ENCODE data around the gene LDLRAD4.

LDLRAD4 gene

DNA sequence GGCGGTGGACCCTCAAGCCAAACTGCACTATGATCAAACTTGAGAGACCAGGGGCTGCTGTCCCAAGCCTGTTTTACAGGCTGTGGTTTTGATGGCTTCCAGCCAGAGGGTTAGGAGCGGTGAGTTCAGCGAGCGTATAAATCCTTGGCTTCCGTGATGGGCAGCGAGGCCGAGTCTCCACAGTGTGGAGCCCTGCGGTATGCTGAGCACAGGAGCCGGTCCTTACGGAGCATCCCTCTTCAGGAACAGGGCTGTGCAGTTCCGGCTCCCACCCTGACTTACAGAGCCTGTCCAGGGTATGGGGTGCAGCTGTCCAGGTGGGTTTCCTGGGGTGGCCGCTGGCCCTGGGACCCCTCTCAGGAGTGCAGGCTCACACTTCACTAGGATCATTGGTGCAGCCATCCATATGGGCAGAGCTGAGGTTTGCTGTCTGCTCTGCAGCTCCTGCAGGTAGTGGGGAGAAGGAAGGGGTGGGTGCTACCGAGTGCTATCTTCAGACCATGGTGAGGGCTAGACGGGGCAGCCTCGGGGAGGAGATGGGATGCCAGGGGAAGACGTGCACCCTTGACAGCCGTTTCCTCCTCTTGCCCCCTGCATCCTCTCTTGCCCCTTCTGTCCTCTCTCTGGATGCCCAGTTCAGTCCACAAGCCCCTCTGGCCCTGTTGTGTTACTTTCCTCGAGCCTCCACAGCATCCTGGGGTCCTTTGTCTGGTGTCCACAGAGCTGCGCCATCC is 403.5 kb downstream of the LDLRAD4 start:
- Histone ChIP-seq H4K20me1 (ENCODE audit: insufficient read depth, low read length) (peaks cover 89% of the 10 kb centered on the region), H3K27ac (ENCODE audit: low read length) (peak overlapping the region; percentile 43), H3K4me1 (ENCODE audit: insufficient read depth, low read length) (peaks cover 27% of the 10 kb centered on the region), H3K36me3 (ENCODE audit: insufficient read depth, low read length) (peaks cover 92% of the 10 kb centered on the region), H2AFZ (ENCODE audit: low read depth, low read length) (no peak overlapping the region), H3K9ac (ENCODE audit: low read depth, low read length) (no peak overlapping the region), H3K4me3 (ENCODE audit: low read depth in 1 of 2, low read length in 2 of 2) (no peak overlapping the region), H3K27me3 (ENCODE audit: insufficient read depth, low read length, poor library complexity) (no peaks in the 10 kb centered on the region), H3K79me2 (ENCODE audit: insufficient read depth, low read length) (peaks cover 98% of the 10 kb centered on the region), H3K9me3 (ENCODE audit: insufficient read depth, low read length, severe bottlenecking) (no peaks in the 10 kb centered on the region), H3K4me2 (ENCODE audit: insufficient read depth, low read length) (no peak overlapping the region)
- ATAC-seq (ENCODE audit: insufficient read depth, low read depth): no peak
- TF ChIP-seq, protein P1, sequence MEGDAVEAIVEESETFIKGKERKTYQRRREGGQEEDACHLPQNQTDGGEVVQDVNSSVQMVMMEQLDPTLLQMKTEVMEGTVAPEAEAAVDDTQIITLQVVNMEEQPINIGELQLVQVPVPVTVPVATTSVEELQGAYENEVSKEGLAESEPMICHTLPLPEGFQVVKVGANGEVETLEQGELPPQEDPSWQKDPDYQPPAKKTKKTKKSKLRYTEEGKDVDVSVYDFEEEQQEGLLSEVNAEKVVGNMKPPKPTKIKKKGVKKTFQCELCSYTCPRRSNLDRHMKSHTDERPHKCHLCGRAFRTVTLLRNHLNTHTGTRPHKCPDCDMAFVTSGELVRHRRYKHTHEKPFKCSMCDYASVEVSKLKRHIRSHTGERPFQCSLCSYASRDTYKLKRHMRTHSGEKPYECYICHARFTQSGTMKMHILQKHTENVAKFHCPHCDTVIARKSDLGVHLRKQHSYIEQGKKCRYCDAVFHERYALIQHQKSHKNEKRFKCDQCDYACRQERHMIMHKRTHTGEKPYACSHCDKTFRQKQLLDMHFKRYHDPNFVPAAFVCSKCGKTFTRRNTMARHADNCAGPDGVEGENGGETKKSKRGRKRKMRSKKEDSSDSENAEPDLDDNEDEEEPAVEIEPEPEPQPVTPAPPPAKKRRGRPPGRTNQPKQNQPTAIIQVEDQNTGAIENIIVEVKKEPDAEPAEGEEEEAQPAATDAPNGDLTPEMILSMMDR (IDR thresholded peaks at IDR 0.05; ENCODE audit: borderline replicate concordance, extremely low read depth, low read length, poor library complexity, severe bottlenecking): no peak
- TF ChIP-seq EZH2 (IDR thresholded peaks at IDR 0.05; ENCODE audit: borderline replicate concordance, low read depth, low read length, severe bottlenecking): no peak
- DNase-seq: no peak

DNA sequence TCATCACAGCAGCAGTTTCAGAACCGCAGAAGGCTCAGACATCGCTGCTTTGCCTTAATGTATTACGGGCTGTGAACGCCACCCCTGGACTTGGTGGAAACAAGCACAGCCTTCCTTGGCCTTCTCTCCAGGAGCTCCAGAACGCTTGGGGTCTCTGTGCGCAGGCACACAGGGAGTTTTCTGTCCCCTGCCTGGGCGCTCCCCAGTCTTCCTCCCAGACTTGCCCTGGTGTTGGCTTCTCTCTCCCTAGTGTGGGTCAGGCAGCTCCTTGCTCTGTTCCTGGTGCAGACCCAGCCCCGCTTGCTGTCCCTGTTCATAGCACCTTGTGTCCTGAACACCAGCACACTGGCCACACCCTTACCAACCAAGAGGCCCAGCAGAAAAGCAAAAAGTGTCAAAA is 404.2 kb downstream of the LDLRAD4 start:
- no peaks in the 10 kb centered on the region for H3K27me3 ChIP-seq (ENCODE audit: insufficient read depth, low read length, poor library complexity)
- no peaks in the 10 kb centered on the region for H3K9me3 ChIP-seq (ENCODE audit: insufficient read depth, low read length, severe bottlenecking)
- H3K36me3 ChIP-seq (ENCODE audit: insufficient read depth, low read length): peaks cover 95% of the 10 kb centered on the region
- H3K27ac ChIP-seq (ENCODE audit: low read length): peak overlapping the region; percentile 43; the same call in 1 of the 2 replicates
- H3K9ac ChIP-seq (ENCODE audit: low read depth, low read length): no peak overlapping the region
- H2AFZ ChIP-seq (ENCODE audit: low read depth, low read length): no peak overlapping the region
- peaks cover 90% of the 10 kb centered on the region for H4K20me1 ChIP-seq (ENCODE audit: insufficient read depth, low read length)
- peaks cover 98% of the 10 kb centered on the region for H3K79me2 ChIP-seq (ENCODE audit: insufficient read depth, low read length)
- no peak overlapping the region for H3K4me2 ChIP-seq (ENCODE audit: insufficient read depth, low read length)
- no peak overlapping the region for H3K4me3 ChIP-seq (ENCODE audit: low read depth in 1 of 2, low read length in 2 of 2)
- peaks cover 21% of the 10 kb centered on the region for H3K4me1 ChIP-seq (ENCODE audit: insufficient read depth, low read length)
- no peak for TF ChIP-seq EZH2 (IDR thresholded peaks at IDR 0.05; ENCODE audit: borderline replicate concordance, low read depth, low read length, severe bottlenecking)
- TF ChIP-seq, protein P1 (IDR thresholded peaks at IDR 0.05; ENCODE audit: borderline replicate concordance, extremely low read depth, low read length, poor library complexity, severe bottlenecking): no peak
- ATAC-seq (ENCODE audit: insufficient read depth, low read depth) (no peak), DNase-seq (no peak)

DNA sequence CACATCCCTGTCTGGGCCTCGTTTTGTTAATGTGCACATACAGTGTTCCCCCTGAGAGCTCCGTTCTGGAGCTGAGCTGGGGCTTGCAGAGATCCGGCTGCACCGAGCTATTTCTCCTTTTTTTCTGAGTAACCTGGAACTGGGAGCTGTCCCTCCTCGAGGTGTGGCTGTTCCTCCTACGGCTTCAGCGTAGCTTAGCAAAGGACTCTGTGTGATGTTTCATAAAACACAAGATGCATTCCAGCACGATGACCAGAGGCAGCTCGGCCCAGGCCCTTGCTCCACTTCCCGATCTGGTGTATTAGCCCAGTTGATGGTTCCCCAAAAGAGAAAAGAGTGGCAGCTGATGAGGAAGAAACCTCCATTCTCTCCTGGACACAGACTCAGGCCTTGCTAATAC is 404.8 kb downstream of the LDLRAD4 start:
- DNase-seq: no peak
- Histone ChIP-seq H3K4me2 (ENCODE audit: insufficient read depth, low read length) (no peak overlapping the region), H3K36me3 (ENCODE audit: insufficient read depth, low read length) (peaks cover 96% of the 10 kb centered on the region), H3K4me3 (ENCODE audit: low read depth in 1 of 2, low read length in 2 of 2) (no peak overlapping the region), H2AFZ (ENCODE audit: low read depth, low read length) (no peak overlapping the region), H3K9ac (ENCODE audit: low read depth, low read length) (no peak overlapping the region), H4K20me1 (ENCODE audit: insufficient read depth, low read length) (peaks cover 91% of the 10 kb centered on the region), H3K79me2 (ENCODE audit: insufficient read depth, low read length) (peaks cover 98% of the 10 kb centered on the region), H3K9me3 (ENCODE audit: insufficient read depth, low read length, severe bottlenecking) (no peaks in the 10 kb centered on the region), H3K4me1 (ENCODE audit: insufficient read depth, low read length) (peaks cover 16% of the 10 kb centered on the region), H3K27me3 (ENCODE audit: insufficient read depth, low read length, poor library complexity) (no peaks in the 10 kb centered on the region), H3K27ac (ENCODE audit: low read length) (no peak overlapping the region)
- ATAC-seq (ENCODE audit: insufficient read depth, low read depth): no peak
- TF ChIP-seq, protein P1 (IDR thresholded peaks at IDR 0.05; ENCODE audit: borderline replicate concordance, extremely low read depth, low read length, poor library complexity, severe bottlenecking): no peak
- no peak for TF ChIP-seq EZH2 (IDR thresholded peaks at IDR 0.05; ENCODE audit: borderline replicate concordance, low read depth, low read length, severe bottlenecking)

Data from DND-41 (cell line).